CD8-positive, alpha-beta memory T cell (primary cell): ENCODE measurements around the gene GON7. TPM values are rescaled to one million over a fixed set of nuclear protein-coding genes. Genes with fewer than 3 reads are reported as not detected.
"Not testable (repeated sequence)": the region's sequence is repeated elsewhere in the genome, so short reads cannot be mapped to it uniquely, and the experiment has no call there.

Experiments used
- CTCF ChIA-PET: fragments of 350-600 bp; sonication (Branson Sonifier 250); formaldehyde crosslinking; loops from one replicate; lab custom pipeline; 2021; ENCODE audit warnings: antibody characterized with exemption; lab: Charles Lee
- POLR2A ChIA-PET: fragments of 350-600 bp; sonication (Branson Sonifier 250); formaldehyde crosslinking; loops from one replicate; lab custom pipeline; 2021; ENCODE audit warnings: antibody characterized with exemption; lab: Charles Lee
- DNase-seq, 5 donors: peaks; one replicate each; pipeline versions ENCODE4 v3.0.0 to v3.0.0-alpha.2; 2020 to 2022; ENCODE audit warnings: mixed read lengths in 1 of 5
- H3K27ac ChIP-seq: one replicate; pipeline ENCODE4 v1.7.0; 2013; ENCODE audit warnings: low read depth, mild to moderate bottlenecking, low read length, moderate library complexity
- H3K27me3 ChIP-seq: 2 replicates; pipeline ENCODE4 v1.7.0; 2013; ENCODE audit warnings: low read length, mild to moderate bottlenecking; ENCODE audit not compliant: insufficient read depth, poor library complexity, severe bottlenecking
- H3K36me3 ChIP-seq: 2 replicates; pipeline ENCODE4 v1.7.0; 2013; ENCODE audit warnings: mild to moderate bottlenecking, low read length, moderate library complexity; ENCODE audit not compliant: insufficient read depth
- H3K4me1 ChIP-seq: 2 replicates; pipeline ENCODE4 v1.7.0; 2013; ENCODE audit warnings: mild to moderate bottlenecking, low read length, moderate library complexity; ENCODE audit not compliant: insufficient read depth
- H3K4me3 ChIP-seq: 2 replicates; pipeline ENCODE4 v1.7.0; 2013; ENCODE audit warnings: mild to moderate bottlenecking, low read length
- H3K9me3 ChIP-seq: 2 replicates; pipeline ENCODE4 v1.7.0; 2013; ENCODE audit warnings: mild to moderate bottlenecking, low read length
- H3K27ac Mint-ChIP-seq, 8 donors: one replicate each; pipeline ENCODE4 v1.8.0; 2020 to 2021; ENCODE audit warnings: mixed read lengths in 8 of 8, mild to moderate bottlenecking in 6 of 8, inconsistent platforms in 3 of 8, moderate library complexity in 3 of 8
- H3K27me3 Mint-ChIP-seq, 2 donors: one replicate each; pipeline ENCODE4 v1.8.0; 2020 to 2021; ENCODE audit warnings: mixed read lengths in 2 of 2, mild to moderate bottlenecking in 1 of 2, moderate library complexity in 1 of 2
- H3K36me3 Mint-ChIP-seq, 3 donors: one replicate each; pipeline ENCODE4 v1.8.0; 2020 to 2021; ENCODE audit warnings: mixed read lengths in 3 of 3, inconsistent platforms in 1 of 3, mild to moderate bottlenecking in 1 of 3
- H3K4me1 Mint-ChIP-seq, 3 donors: one replicate each; pipeline ENCODE4 v1.8.0; 2020 to 2021; ENCODE audit warnings: mixed read lengths in 3 of 3, inconsistent platforms in 1 of 3, mild to moderate bottlenecking in 1 of 3
- H3K4me3 Mint-ChIP-seq, 7 donors: one replicate each; pipeline ENCODE4 v1.8.0; 2020 to 2021; ENCODE audit warnings: mixed read lengths in 7 of 7, mild to moderate bottlenecking in 6 of 7, moderate library complexity in 4 of 7, inconsistent platforms in 2 of 7
- H3K9me3 Mint-ChIP-seq, 5 donors: one replicate each; pipeline ENCODE4 v1.8.0; 2020 to 2022; ENCODE audit warnings: mixed read lengths in 5 of 5, mild to moderate bottlenecking in 3 of 5, moderate library complexity in 2 of 5, inconsistent platforms in 1 of 5
- polyA plus RNA-seq: library from polyadenylated mRNA; unstranded; fragments of 300-500 nt; fragmentation: Illumina TruSeq; gene quantifications from one replicate; pipeline ENCODE4 v1.2.3, GENCODE V29; 2021
- total RNA-seq, 2 experiments: library from RNA; stranded (reverse); gene quantifications; one replicate each; pipeline ENCODE4 v1.2.3, GENCODE V29; 2021

GON7 gene
- total and polyA plus RNA-seq, 3 experiments from 2014 or later = 19.7 to 24.2 (median 19.8) TPM

- DNase-seq = no peak
- Mint-ChIP-seq H3K27me3 (no peaks in the 10 kb centered on the region), H3K36me3 (no peaks in the 10 kb centered on the region), H3K4me1 (no peaks in the 10 kb centered on the region), H3K4me3 (no peak overlapping the region), H3K27ac (no peak overlapping the region), H3K9me3 (no peaks in the 10 kb centered on the region)
- CTCF ChIA-PET = interaction anchor here (0.8 kb wide), 1 partner anchor 37 kb away, joined by 4 read pairs; no protein-coding TSS in a partner anchor
- Histone ChIP-seq H3K36me3 (no peaks in the 10 kb centered on the region), H3K4me3 (no peak overlapping the region), H3K27me3 (no peaks in the 10 kb centered on the region), H3K4me1 (no peaks in the 10 kb centered on the region), H3K9me3 (no peaks in the 10 kb centered on the region), H3K27ac (no peak overlapping the region)
- POLR2A ChIA-PET = no interaction called here
These were observed 43.3 kb downstream of the GON7 start for GRCh38 chr14:93163564-93163963.

GRCh38 chr14:93161411-93161940 is 45.4 kb downstream of the GON7 start:
- H3K4me3 ChIP-seq = no peak overlapping the region
- no peaks in the 10 kb centered on the region for H3K27me3 Mint-ChIP-seq
- H3K27ac Mint-ChIP-seq = no peak overlapping the region
- H3K27ac ChIP-seq = no peak overlapping the region
- H3K4me1 Mint-ChIP-seq = no peaks in the 10 kb centered on the region
- no peaks in the 10 kb centered on the region for H3K9me3 ChIP-seq
- DNase-seq = no peak
- ChIA-PET POLR2A (no interaction called here), CTCF (no interaction called here)
- no peaks in the 10 kb centered on the region for H3K9me3 Mint-ChIP-seq
- no peaks in the 10 kb centered on the region for H3K27me3 ChIP-seq
- no peaks in the 10 kb centered on the region for H3K36me3 ChIP-seq
- no peaks in the 10 kb centered on the region for H3K36me3 Mint-ChIP-seq
- no peaks in the 10 kb centered on the region for H3K4me1 ChIP-seq
- peak overlapping the region in 1 of 7 donors; percentile 1 for H3K4me3 Mint-ChIP-seq

GRCh38 chr14:93160353-93160801 is 46.5 kb downstream of the GON7 start:
- CTCF ChIA-PET = interaction anchor here (0.8 kb wide), 1 partner anchor 8 kb away, joined by 3 read pairs; no protein-coding TSS in a partner anchor
- Histone ChIP-seq H3K36me3 (no peaks in the 10 kb centered on the region), H3K4me3 (no peak overlapping the region), H3K27ac (no peak overlapping the region), H3K4me1 (no peaks in the 10 kb centered on the region), H3K9me3 (no peaks in the 10 kb centered on the region), H3K27me3 (no peaks in the 10 kb centered on the region)
- Mint-ChIP-seq H3K36me3 (no peaks in the 10 kb centered on the region), H3K4me1 (no peaks in the 10 kb centered on the region), H3K27me3 (no peaks in the 10 kb centered on the region), H3K27ac (no peak overlapping the region), H3K4me3 (no peak overlapping the region), H3K9me3 (no peaks in the 10 kb centered on the region)
- POLR2A ChIA-PET = no interaction called here
- no peak for DNase-seq

GRCh38 chr14:93159625-93160352 is 47.1 kb downstream of the GON7 start:
- H3K4me3 Mint-ChIP-seq, DNase-seq, CTCF ChIA-PET: not testable (repeated sequence)

GRCh38 chr14:93158349-93158748 is 48.5 kb downstream of the GON7 start:
- POLR2A ChIA-PET, H3K27ac ChIP-seq, H3K4me3 Mint-ChIP-seq, H3K36me3 Mint-ChIP-seq, H3K4me1 ChIP-seq, H3K4me1 Mint-ChIP-seq, CTCF ChIA-PET, H3K9me3 ChIP-seq, H3K27me3 ChIP-seq, H3K4me3 ChIP-seq, H3K36me3 ChIP-seq, H3K27me3 Mint-ChIP-seq, DNase-seq, H3K9me3 Mint-ChIP-seq, H3K27ac Mint-ChIP-seq: not testable (repeated sequence)

More at GRCh38 chr14:93159625-93160352, 47.1 kb downstream of the GON7 start:
- H3K27ac ChIP-seq, H3K36me3 Mint-ChIP-seq, H3K4me1 Mint-ChIP-seq, H3K27me3 Mint-ChIP-seq, H3K4me3 ChIP-seq, H3K4me1 ChIP-seq, H3K27me3 ChIP-seq, H3K36me3 ChIP-seq, H3K9me3 ChIP-seq, H3K9me3 Mint-ChIP-seq, H3K27ac Mint-ChIP-seq, POLR2A ChIA-PET: not testable (repeated sequence)

- Mint-ChIP-seq H3K4me3 (no peak overlapping the region), H3K4me1 (no peaks in the 10 kb centered on the region), H3K27ac (no peak overlapping the region), H3K36me3 (no peaks in the 10 kb centered on the region), H3K27me3 (no peaks in the 10 kb centered on the region), H3K9me3 (no peaks in the 10 kb centered on the region)
- CTCF ChIA-PET = interaction anchor here (1.1 kb wide), 1 partner anchor 21 kb away, joined by 3 read pairs; no protein-coding TSS in a partner anchor
- Histone ChIP-seq H3K27me3 (no peaks in the 10 kb centered on the region), H3K36me3 (no peaks in the 10 kb centered on the region), H3K27ac (no peak overlapping the region), H3K4me1 (no peaks in the 10 kb centered on the region), H3K4me3 (no peak overlapping the region), H3K9me3 (no peaks in the 10 kb centered on the region)
- DNase-seq = no peak
- POLR2A ChIA-PET = no interaction called here
These were observed 50.0 kb downstream of the GON7 start for GRCh38 chr14:93156693-93157369.

- ChIA-PET POLR2A (no interaction called here), CTCF (interaction anchor here (0.8 kb wide), 1 partner anchor 42 kb away, joined by 4 read pairs; no protein-coding TSS in a partner anchor)
- Histone ChIP-seq H3K9me3 (no peaks in the 10 kb centered on the region), H3K27me3 (no peaks in the 10 kb centered on the region), H3K36me3 (no peaks in the 10 kb centered on the region), H3K27ac (no peak overlapping the region), H3K4me1 (no peaks in the 10 kb centered on the region), H3K4me3 (no peak overlapping the region)
- no peak overlapping the region for H3K4me3 Mint-ChIP-seq
- H3K27ac Mint-ChIP-seq = no peak overlapping the region
- no peaks in the 10 kb centered on the region for H3K36me3 Mint-ChIP-seq
- H3K9me3 Mint-ChIP-seq = no peaks in the 10 kb centered on the region
- no peaks in the 10 kb centered on the region for H3K27me3 Mint-ChIP-seq
- no peak for DNase-seq
- H3K4me1 Mint-ChIP-seq = no peaks in the 10 kb centered on the region
These were observed 51.2 kb downstream of the GON7 start for GRCh38 chr14:93155667-93156066.

GRCh38 chr14:93153121-93153520 is 53.7 kb downstream of the GON7 start:
- no peak for DNase-seq
- Histone ChIP-seq H3K36me3 (no peaks in the 10 kb centered on the region), H3K9me3 (no peaks in the 10 kb centered on the region), H3K27me3 (no peaks in the 10 kb centered on the region), H3K27ac (no peak overlapping the region), H3K4me1 (no peaks in the 10 kb centered on the region), H3K4me3 (no peak overlapping the region)
- peaks cover 1 to 3% of the 10 kb centered on the region in 2 donors for H3K27me3 Mint-ChIP-seq
- no peaks in the 10 kb centered on the region for H3K36me3 Mint-ChIP-seq
- no peaks in the 10 kb centered on the region for H3K9me3 Mint-ChIP-seq
- no peak overlapping the region for H3K27ac Mint-ChIP-seq
- H3K4me1 Mint-ChIP-seq = peaks cover 0 to 4% (median 0%) of the 10 kb centered on the region in 3 donors
- POLR2A ChIA-PET = no interaction called here
- no peak overlapping the region for H3K4me3 Mint-ChIP-seq
- CTCF ChIA-PET = interaction anchor here (1.2 kb wide), 1 partner anchor 7 kb away, joined by 3 read pairs; no protein-coding TSS in a partner anchor
